Gastrocnemius medialis (tissue), 4 donors: ENCODE measurements around the gene NHLH2. TPM values are rescaled to one million over a fixed set of nuclear protein-coding genes. Genes with fewer than 3 reads are reported as not detected.

Source experiments
- ATAC-seq, 2 donors: fragments of 150-250 bp; one replicate each; pipeline ENCODE4 v1.9.1; 2016
- DNase-seq, 2 donors: peaks; one replicate each; pipeline ENCODE4 v3.0.0-alpha.2; 2019
- H3K27ac ChIP-seq, 4 donors: fragments of 200-600 bp; sonication (generic); 1 replicate in 1 of 4; 2 replicates in 3 of 4; pipeline ENCODE4 v1.5.1; 2016 to 2018; ENCODE audit warnings: mild to moderate bottlenecking in 2 of 4, moderate library complexity in 1 of 4
- H3K27me3 ChIP-seq, 3 donors: fragments of 200-600 bp; sonication (generic) in 2 of 3; 1 replicate in 1 of 3; 2 replicates in 2 of 3; pipeline versions ENCODE4 v1.5.1 to v1.6.0; 2016 to 2019; ENCODE audit warnings: mild to moderate bottlenecking in 1 of 3, moderate library complexity in 1 of 3
- H3K36me3 ChIP-seq, 2 donors: fragments of 200-600 bp; sonication (generic) in 1 of 2; one replicate each; pipeline ENCODE4 v1.5.1; 2017 to 2018
- H3K4me1 ChIP-seq, 2 donors: fragments of 200-600 bp; sonication (generic) in 1 of 2; one replicate each; pipeline ENCODE4 v1.5.1; 2016 to 2017; ENCODE audit warnings: mild to moderate bottlenecking in 2 of 2
- H3K4me3 ChIP-seq, 4 donors: fragments of 200-600 bp; sonication (generic) in 3 of 4; 1 replicate in 1 of 4; 2 replicates in 3 of 4; pipeline ENCODE4 v1.5.1; 2016 to 2019; ENCODE audit warnings: mild to moderate bottlenecking in 2 of 4
- H3K9me3 ChIP-seq, 3 donors: fragments of 200-600 bp; sonication (generic) in 2 of 3; 1 replicate in 1 of 3; 2 replicates in 2 of 3; pipeline ENCODE4 v1.5.1; 2016 to 2019
- CTCF ChIP-seq, 5 experiments: fragments of 450-650 bp in 3 of 5; fragments of 200-600 bp in 2 of 5; sonication (generic) in 2 of 5; IDR thresholded peaks in 4 of 5; conservative IDR thresholded peaks in 1 of 5; 1 replicate in 4 of 5; 2 replicates in 1 of 5; pipeline ENCODE4 v1.5.1; 2016 to 2019; ENCODE audit warnings: antibody characterized with exemption in 5 of 5, mild to moderate bottlenecking in 3 of 5, moderate library complexity in 3 of 5
- POLR2A ChIP-seq, 2 donors: fragments of 450-650 bp; IDR thresholded peaks; one replicate each; pipeline ENCODE4 v1.6.1; 2017; ENCODE audit warnings: antibody characterized with exemption in 2 of 2, mild to moderate bottlenecking in 2 of 2, moderate library complexity in 2 of 2
- in situ Hi-C, 4 donors: fragments of 200-750 bp; cut with MboI; loops; one replicate each; pipeline versions ENCODE4 v1.15.0 to v1.8.0; 2017; ENCODE audit warnings: low sequenced_read_pairs in 4 of 4
- intact Hi-C: fragments of 100-400 bp; cut with DNase I; formaldehyde crosslinking; loops from one replicate; pipeline ENCODE4 v1.15.1; 2023; ENCODE audit warnings: low total_unique reads
- total RNA-seq, 4 donors: library from RNA; depleted of rRNA; stranded (reverse); fragments of >200 nt; gene quantifications; one replicate each; pipeline versions ENCODE4 v1.1.0 to v1.2.3, GENCODE V29; 2016

NHLH2 gene
- total RNA-seq, 4 donors from 2014 or later, result not detected

DNA sequence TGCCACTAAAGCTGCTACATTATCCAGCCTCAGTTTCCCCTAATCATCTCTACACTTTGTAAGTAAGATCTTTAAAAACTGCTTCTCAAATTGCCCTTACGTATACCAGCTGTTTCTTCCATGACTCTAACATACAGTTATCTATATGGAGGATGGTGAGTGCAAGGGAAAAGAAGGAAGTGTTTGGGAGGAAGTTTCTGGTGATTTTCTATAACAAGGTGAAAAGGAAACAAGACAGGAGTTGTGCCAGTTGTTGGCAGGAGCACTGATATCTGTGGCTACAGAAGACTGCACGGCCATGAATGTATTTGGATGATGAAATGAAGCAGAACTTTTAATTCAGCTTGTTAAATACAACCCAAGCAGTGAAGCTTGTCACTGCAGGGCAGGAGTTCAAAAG is 32.3 kb upstream of the NHLH2 start:
- H3K9me3 ChIP-seq, result no peaks in the 10 kb centered on the region
- TF ChIP-seq POLR2A (IDR thresholded peaks at IDR 0.05) (no peak), CTCF (IDR thresholded peaks at IDR 0.05 in 4 of 5, conservative IDR thresholded peaks at IDR 0.05 in 1 of 5) (no peak)
- no peak overlapping the region for H3K4me3 ChIP-seq
- H3K27me3 ChIP-seq, result no peaks in the 10 kb centered on the region
- in situ Hi-C loops, result no loop called here
- H3K4me1 ChIP-seq, result no peaks in the 10 kb centered on the region
- DNase-seq (no peak), ATAC-seq (no peak)
- intact Hi-C loops, result no loop called here
- no peak overlapping the region for H3K27ac ChIP-seq
- no peaks in the 10 kb centered on the region for H3K36me3 ChIP-seq

GRCh38 chr1:115869064-115869463 is 28.1 kb upstream of the NHLH2 start:
- H3K4me3 ChIP-seq, result no peak overlapping the region
- H3K9me3 ChIP-seq, result no peaks in the 10 kb centered on the region
- in situ Hi-C loops (no loop called here), intact Hi-C loops (no loop called here)
- no peak overlapping the region for H3K27ac ChIP-seq
- ATAC-seq, result no peak
- DNase-seq, result no peak
- H3K27me3 ChIP-seq, result no peaks in the 10 kb centered on the region
- H3K36me3 ChIP-seq, result no peaks in the 10 kb centered on the region
- TF ChIP-seq CTCF (IDR thresholded peaks at IDR 0.05 in 4 of 5, conservative IDR thresholded peaks at IDR 0.05 in 1 of 5), result no peak
- TF ChIP-seq POLR2A (IDR thresholded peaks at IDR 0.05), result no peak
- no peaks in the 10 kb centered on the region for H3K4me1 ChIP-seq

DNA sequence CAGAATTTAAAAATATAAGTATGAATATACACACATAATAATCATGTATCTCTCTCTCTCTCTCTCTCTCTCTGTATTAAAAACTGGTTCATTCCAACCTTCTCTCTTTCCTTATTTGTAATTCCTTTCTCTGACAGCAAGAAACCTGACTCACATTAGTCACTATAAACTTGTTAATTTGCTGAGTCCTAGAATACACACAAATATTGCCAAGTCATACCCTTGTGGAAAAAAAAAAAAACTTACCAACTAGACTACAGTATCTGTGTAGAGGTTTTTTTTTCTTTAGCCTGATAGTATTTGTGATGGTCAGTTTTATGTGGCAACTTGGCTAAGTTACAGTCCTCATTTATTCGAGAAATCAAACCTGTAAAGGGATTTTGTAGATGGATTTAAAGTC is 26.3 kb upstream of the NHLH2 start:
- no peaks in the 10 kb centered on the region for H3K9me3 ChIP-seq
- TF ChIP-seq CTCF (IDR thresholded peaks at IDR 0.05 in 4 of 5, conservative IDR thresholded peaks at IDR 0.05 in 1 of 5) (no peak), POLR2A (IDR thresholded peaks at IDR 0.05) (no peak)
- DNase-seq (no peak), ATAC-seq (no peak)
- no peaks in the 10 kb centered on the region for H3K27me3 ChIP-seq
- H3K36me3 ChIP-seq, result no peaks in the 10 kb centered on the region
- H3K4me1 ChIP-seq, result no peaks in the 10 kb centered on the region
- no peak overlapping the region for H3K4me3 ChIP-seq
- intact Hi-C loops (no loop called here), in situ Hi-C loops (no loop called here)
- no peak overlapping the region for H3K27ac ChIP-seq

GRCh38 chr1:115865704-115866380 is 24.9 kb upstream of the NHLH2 start:
- TF ChIP-seq CTCF (IDR thresholded peaks at IDR 0.05 in 4 of 5, conservative IDR thresholded peaks at IDR 0.05 in 1 of 5) (no peak), POLR2A (IDR thresholded peaks at IDR 0.05) (no peak)
- intact Hi-C loops (no loop called here), in situ Hi-C loops (no loop called here)

DNA sequence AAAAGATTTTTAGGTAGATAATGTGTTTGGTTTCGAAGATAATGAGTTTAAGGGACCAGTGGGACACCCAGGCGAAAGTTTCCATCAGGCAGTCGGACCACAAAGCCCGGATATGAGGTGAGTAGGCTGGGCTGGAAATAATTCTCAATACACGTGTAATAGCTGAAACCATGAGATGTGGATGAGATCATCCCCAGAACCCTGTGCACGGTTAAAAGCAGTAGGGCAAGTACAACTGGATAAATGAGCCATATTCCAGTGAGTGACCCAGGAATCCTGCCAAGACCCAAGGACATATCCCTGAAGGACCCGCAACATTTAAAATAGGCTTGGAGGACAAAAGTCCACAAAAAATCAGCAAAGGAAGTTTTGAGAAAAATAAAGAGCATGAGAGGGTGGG is 21.5 kb upstream of the NHLH2 start:
- intact Hi-C loops (no loop called here), in situ Hi-C loops (no loop called here)
- no peaks in the 10 kb centered on the region for H3K4me1 ChIP-seq
- H3K27ac ChIP-seq, result no peak overlapping the region
- DNase-seq (no peak), ATAC-seq (no peak)
- no peaks in the 10 kb centered on the region for H3K36me3 ChIP-seq
- no peak overlapping the region for H3K4me3 ChIP-seq
- peaks cover 0 to 9% (median 3%) of the 10 kb centered on the region in 3 donors for H3K27me3 ChIP-seq
- H3K9me3 ChIP-seq, result no peaks in the 10 kb centered on the region
- TF ChIP-seq CTCF (IDR thresholded peaks at IDR 0.05 in 4 of 5, conservative IDR thresholded peaks at IDR 0.05 in 1 of 5) (no peak), POLR2A (IDR thresholded peaks at IDR 0.05) (no peak)

More at GRCh38 chr1:115865704-115866380, 24.9 kb upstream of the NHLH2 start:
- ATAC-seq, result no peak
- H3K4me3 ChIP-seq, result no peak overlapping the region
- no peaks in the 10 kb centered on the region for H3K4me1 ChIP-seq
- no peaks in the 10 kb centered on the region for H3K9me3 ChIP-seq
- no peak overlapping the region for H3K27ac ChIP-seq
- no peaks in the 10 kb centered on the region for H3K36me3 ChIP-seq
- peaks cover 0 to 8% (median 0%) of the 10 kb centered on the region in 3 donors for H3K27me3 ChIP-seq
- DNase-seq, result no peak
